ENCODE measurements around the gene CAMK2N2.

The CAMK2N2 gene

GRCh38 chr3:184211297-184211696 is 50.1 kb downstream of the CAMK2N2 start:
- DNase-seq: no peak

All from stimulated activated CD4-positive, alpha-beta T cell treated with anti-CD3 and anti-CD28 coated beads, Interleukin-4, amount 100 ng/mL, for 1 hour (primary cell).